GM23338 (cell line): Measurements from ENCODE around the gene CCDC50. TPM values are rescaled to one million over a fixed set of nuclear protein-coding genes. Genes with fewer than 3 reads are reported as not detected.

Source experiments
- ATAC-seq: fragments of 200-7000 bp; cut with Tn5 transposase; 3 replicates; pipeline ENCODE4 v1.9.1; 2020
- DNase-seq: peaks from one replicate; pipeline ENCODE4 v3.0.0-alpha.2; 2015; ENCODE audit warnings: low spot score
- H2AFZ ChIP-seq: fragments of 200-600 bp; sonication (generic); 2 replicates; pipeline ENCODE4 v1.8.0; 2016; ENCODE audit warnings: antibody characterized with exemption, mild to moderate bottlenecking, moderate library complexity
- H3F3A ChIP-seq: fragments of 200-600 bp; sonication (generic); replicated peaks from 2 replicates; pipeline ENCODE4 v1.8.0; 2017; ENCODE audit warnings: antibody characterized with exemption, mixed run types, low read depth
- H3K27ac ChIP-seq: fragments of 200-600 bp; sonication (generic); 2 replicates; pipeline ENCODE4 v1.6.1; 2016; ENCODE audit warnings: low read depth
- H3K27me3 ChIP-seq: fragments of 200-600 bp; sonication (generic); 2 replicates; pipeline ENCODE4 v1.8.0; 2016; ENCODE audit warnings: mild to moderate bottlenecking, mixed run types, moderate library complexity; ENCODE audit not compliant: insufficient read depth
- H3K36me3 ChIP-seq: fragments of 200-600 bp; sonication (generic); 2 replicates; pipeline ENCODE4 v1.8.0; 2016; ENCODE audit warnings: mild to moderate bottlenecking; ENCODE audit not compliant: insufficient read depth
- H3K4me1 ChIP-seq: fragments of 200-600 bp; sonication (generic); 2 replicates; pipeline ENCODE4 v1.8.0; 2016; ENCODE audit warnings: mild to moderate bottlenecking, moderate library complexity; ENCODE audit not compliant: insufficient read depth
- H3K4me2 ChIP-seq: fragments of 200-600 bp; sonication (generic); 2 replicates; pipeline ENCODE4 v1.7.1; 2017; ENCODE audit warnings: mixed run types
- H3K4me3 ChIP-seq: fragments of 200-600 bp; sonication (generic); 2 replicates; pipeline ENCODE4 v1.6.1; 2016; ENCODE audit warnings: mixed run types
- H3K79me2 ChIP-seq: fragments of 200-600 bp; sonication (generic); replicated peaks from 2 replicates; pipeline ENCODE4 v1.8.0; 2017; ENCODE audit warnings: mild to moderate bottlenecking; ENCODE audit not compliant: insufficient read depth
- H3K9me2 ChIP-seq: fragments of 200-600 bp; sonication (generic); 2 replicates; pipeline ENCODE4 v1.8.0; 2017; ENCODE audit not compliant: insufficient read depth
- H4K20me1 ChIP-seq: fragments of 200-600 bp; sonication (generic); replicated peaks from 2 replicates; pipeline ENCODE4 v1.8.0; 2017; ENCODE audit warnings: mild to moderate bottlenecking; ENCODE audit not compliant: insufficient read depth
- H3K27ac Mint-ChIP-seq: 2 replicates; pipeline ENCODE4 v1.8.0; 2020; ENCODE audit warnings: inconsistent platforms, mild to moderate bottlenecking, moderate library complexity, mixed read lengths
- H3K27me3 Mint-ChIP-seq: 3 replicates; pipeline ENCODE4 v1.8.0; 2022; ENCODE audit warnings: low read depth, mild to moderate bottlenecking, moderate library complexity, mixed read lengths, inconsistent platforms; ENCODE audit not compliant: insufficient read depth, poor library complexity
- H3K36me3 Mint-ChIP-seq: 3 replicates; pipeline ENCODE4 v1.8.0; 2021; ENCODE audit warnings: low read depth, mild to moderate bottlenecking, inconsistent platforms, moderate library complexity, mixed read lengths
- H3K4me1 Mint-ChIP-seq: 3 replicates; pipeline ENCODE4 v1.8.0; 2020; ENCODE audit warnings: mild to moderate bottlenecking, inconsistent platforms, mixed read lengths
- H3K4me3 Mint-ChIP-seq: 3 replicates; pipeline ENCODE4 v1.8.0; 2021; ENCODE audit warnings: moderate library complexity, mild to moderate bottlenecking, inconsistent platforms, mixed read lengths
- H3K9me3 Mint-ChIP-seq: 3 replicates; pipeline ENCODE4 v1.8.0; 2020; ENCODE audit warnings: moderate library complexity, mild to moderate bottlenecking, inconsistent platforms, mixed read lengths
- CREB1 ChIP-seq: fragments of 250-450 bp; sonication (Bioruptor Pico); IDR thresholded peaks from 2 replicates; pipeline ENCODE4 v1.5.0; 2020; ENCODE audit warnings: low read depth, mild to moderate bottlenecking, moderate library complexity
- CTCF ChIP-seq, 2 experiments: fragments of 200-600 bp in 1 of 2; sonication (generic) in 1 of 2; conservative IDR thresholded peaks; 2 replicates each; pipeline versions ENCODE4 v1.5.1 to v1.6.1; 2016 to 2017; ENCODE audit warnings: antibody characterized with exemption in 2 of 2, low read depth in 2 of 2, mild to moderate bottlenecking in 2 of 2, moderate library complexity in 1 of 2
- ETS1 ChIP-seq: IDR thresholded peaks from 2 replicates; pipeline ENCODE4 v1.6.1; 2016; ENCODE audit warnings: antibody characterized with exemption
- EZH2 ChIP-seq: fragments of 200-600 bp; sonication (generic); IDR thresholded peaks from one replicate; pipeline ENCODE4 v1.8.0; 2017; ENCODE audit warnings: antibody characterized with exemption, mild to moderate bottlenecking, low read depth; ENCODE audit not compliant: unreplicated experiment
- EZH2phosphoT487 ChIP-seq: fragments of 200-600 bp; sonication (generic); IDR thresholded peaks from one replicate; pipeline ENCODE4 v1.8.1; 2018; ENCODE audit warnings: antibody characterized with exemption; ENCODE audit not compliant: unreplicated experiment
- JUNB ChIP-seq: IDR thresholded peaks from one replicate; pipeline ENCODE4 v1.6.1; 2016; ENCODE audit warnings: antibody characterized with exemption; ENCODE audit not compliant: unreplicated experiment
- NANOG ChIP-seq: IDR thresholded peaks from 2 replicates; pipeline ENCODE4 v1.6.1; 2016; ENCODE audit warnings: antibody characterized with exemption, borderline replicate concordance
- POLR2AphosphoS5 ChIP-seq: IDR thresholded peaks from 2 replicates; pipeline ENCODE4 v1.6.1; 2016; ENCODE audit warnings: antibody characterized with exemption, low read depth
- REST ChIP-seq: IDR thresholded peaks from one replicate; pipeline ENCODE4 v1.6.1; 2018; ENCODE audit warnings: antibody characterized with exemption; ENCODE audit not compliant: unreplicated experiment
- STAT1 ChIP-seq: IDR thresholded peaks from one replicate; pipeline ENCODE4 v1.6.1; 2016; ENCODE audit warnings: antibody characterized with exemption; ENCODE audit not compliant: unreplicated experiment
- ZNF114 ChIP-seq: fragments of 250-450 bp; sonication (Bioruptor Pico); IDR thresholded peaks from 2 replicates; pipeline ENCODE4 v1.5.0; 2020; ENCODE audit warnings: mild to moderate bottlenecking, moderate library complexity
- ZNF331 ChIP-seq: fragments of 250-450 bp; sonication (Bioruptor Pico); IDR thresholded peaks from 2 replicates; pipeline ENCODE4 v1.5.0; 2020; ENCODE audit warnings: low read depth, mild to moderate bottlenecking, moderate library complexity
- ZNF462 ChIP-seq: fragments of 250-450 bp; sonication (Bioruptor Pico); IDR thresholded peaks from 2 replicates; pipeline ENCODE4 v1.5.0; 2020; ENCODE audit warnings: mild to moderate bottlenecking, moderate library complexity
- polyA plus RNA-seq: library from polyadenylated mRNA; unstranded; fragments of >200 nt; fragmentation: Nextera tagmentation; extraction: Ambion mirVana; gene quantifications from 2 replicates; pipeline ENCODE4 v1.2.1, GENCODE V29; 2016
- total RNA-seq: library from RNA; depleted of rRNA; stranded (reverse); fragments of >200 nt; shearing (Covaris generic); gene quantifications from 2 replicates; pipeline ENCODE4 v1.2.3, GENCODE V29; 2014

Gene CCDC50
- total and polyA plus RNA-seq, 2 experiments from 2014 or later, result 22.4 to 25.4 TPM

GRCh38 chr3:191391861-191392808, 62.9 kb downstream of the CCDC50 start:
- peak overlapping the region; percentile 91 for H3K27ac Mint-ChIP-seq
- no peak overlapping the region for H3K4me2 ChIP-seq
- DNase-seq, result peak; percentile 77
- H2AFZ ChIP-seq, result no peak overlapping the region
- no peaks in the 10 kb centered on the region for H3K79me2 ChIP-seq
- H3K9me3 Mint-ChIP-seq, result no peaks in the 10 kb centered on the region
- no peaks in the 10 kb centered on the region for H3K36me3 ChIP-seq
- TF ChIP-seq STAT1, result no peak
- TF ChIP-seq CTCF (conservative IDR thresholded peaks at IDR 0.05; ENCODE audit: low read depth in 2 of 2), result no peak
- no peak for TF ChIP-seq EZH2
- TF ChIP-seq ETS1, result no peak
- TF ChIP-seq EZH2phosphoT487, result no peak
- no peak for TF ChIP-seq POLR2AphosphoS5
- no peak for TF ChIP-seq JUNB
- TF ChIP-seq ZNF331 (CRISPR knock-in tag), result no peak
- TF ChIP-seq ZNF114 (CRISPR knock-in tag), result no peak
- no peak for TF ChIP-seq CREB1 (CRISPR knock-in tag)
- no peak for TF ChIP-seq ZNF462 (CRISPR knock-in tag)
- TF ChIP-seq REST, result no peak
- TF ChIP-seq NANOG, result no peak
- H3F3A ChIP-seq, result no peaks in the 10 kb centered on the region
- no peak overlapping the region for H3K4me3 ChIP-seq
- no peaks in the 10 kb centered on the region for H3K27me3 ChIP-seq
- H3K36me3 Mint-ChIP-seq, result peaks cover 17% of the 10 kb centered on the region; the same call in 2 of the 3 replicates
- no peak overlapping the region for H3K4me3 Mint-ChIP-seq
- H3K4me1 Mint-ChIP-seq, result peaks cover 42% of the 10 kb centered on the region
- peak overlapping the region; percentile 46 for H3K27ac ChIP-seq
- no peaks in the 10 kb centered on the region for H3K9me2 ChIP-seq
- peak; percentile 92 for ATAC-seq
- H3K4me1 ChIP-seq, result peaks cover 25% of the 10 kb centered on the region
- H3K27me3 Mint-ChIP-seq, result no peaks in the 10 kb centered on the region
- H4K20me1 ChIP-seq, result no peaks in the 10 kb centered on the region
